NCI-H2196 treated with DMSO at 0.1 percent for 48 hours (cell line): ENCODE measurements around the gene CTU2.
A peak's percentile ranks its signal among the peaks of the same experiment; 100 is the strongest.

Experiments used
- DNase-seq: peaks from one replicate; lab custom pipeline; 2025; ENCODE audit not compliant: unreplicated experiment; lab: John Stamatoyannopoulos, UW

Gene CTU2

GRCh38 chr16:88726981-88727380 is 20.7 kb downstream of the CTU2 start:
- no peak for DNase-seq

DNA sequence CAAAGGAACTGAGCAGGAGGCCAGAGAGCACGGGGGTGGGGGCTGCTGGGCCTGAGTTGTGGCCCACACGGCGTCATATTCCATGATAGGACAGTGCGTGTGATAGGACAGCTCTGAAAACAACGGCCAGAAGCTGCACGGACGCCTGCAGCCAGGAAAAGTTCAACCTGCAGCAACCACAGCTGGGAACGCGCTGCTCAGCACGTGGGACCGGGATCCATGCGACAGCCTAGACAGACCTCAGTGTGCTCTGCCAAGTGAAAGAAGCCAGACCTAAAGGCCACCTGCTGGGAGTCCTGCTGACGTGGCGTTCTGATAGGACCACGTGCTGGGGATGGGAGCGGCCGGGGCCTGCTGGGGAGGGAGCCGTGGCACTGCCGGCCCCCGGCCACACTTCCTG is 21.6 kb downstream of the CTU2 start:
- DNase-seq: no peak

GRCh38 chr16:88730632-88731607 is 24.6 kb downstream of the CTU2 start:
- no peak for DNase-seq

DNA sequence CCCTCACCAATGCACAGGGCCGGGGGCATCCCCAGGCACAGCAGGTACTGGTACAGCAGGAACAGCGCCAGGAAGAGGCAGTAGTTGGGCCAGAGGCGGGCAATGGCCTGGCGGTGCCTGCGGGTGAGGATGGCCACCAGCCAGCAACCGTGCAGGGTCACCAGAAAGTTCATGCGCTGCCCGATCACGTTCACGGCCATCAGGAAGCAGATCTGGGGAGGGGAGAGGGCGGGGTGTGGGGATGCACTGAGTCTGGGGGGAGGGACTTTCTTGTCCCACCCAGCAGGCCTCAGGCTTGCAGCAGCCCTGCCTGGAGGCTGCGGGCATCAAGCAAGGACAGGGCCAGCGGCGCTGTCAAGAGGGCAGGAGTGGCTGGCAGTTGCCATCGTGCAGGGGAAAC is 25.4 kb downstream of the CTU2 start:
- DNase-seq: peak; percentile 6

- DNase-seq: no peak
Measured at GRCh38 chr16:88732172-88732960, 26.1 kb downstream of the CTU2 start.

DNA sequence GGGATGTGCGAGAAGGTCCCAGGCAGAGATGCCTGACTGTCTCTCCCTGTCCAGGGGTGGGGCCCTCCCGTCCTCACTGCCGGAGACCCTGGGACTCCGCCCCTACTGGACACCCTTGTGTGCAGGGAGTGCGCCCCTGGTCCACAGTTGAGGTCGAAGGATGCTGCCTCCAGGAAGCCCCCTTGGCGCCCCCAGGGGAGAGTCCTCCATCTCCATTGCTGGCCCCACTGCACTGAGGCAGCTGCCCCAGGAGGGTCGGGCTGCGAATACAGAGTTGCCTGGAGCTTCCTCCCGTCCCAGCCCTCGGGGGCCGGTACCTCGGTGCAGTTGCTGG is 26.6 kb downstream of the CTU2 start:
- no peak for DNase-seq

- DNase-seq: no peak
Measured at GRCh38 chr16:88733630-88734360, 27.5 kb downstream of the CTU2 start.

DNA sequence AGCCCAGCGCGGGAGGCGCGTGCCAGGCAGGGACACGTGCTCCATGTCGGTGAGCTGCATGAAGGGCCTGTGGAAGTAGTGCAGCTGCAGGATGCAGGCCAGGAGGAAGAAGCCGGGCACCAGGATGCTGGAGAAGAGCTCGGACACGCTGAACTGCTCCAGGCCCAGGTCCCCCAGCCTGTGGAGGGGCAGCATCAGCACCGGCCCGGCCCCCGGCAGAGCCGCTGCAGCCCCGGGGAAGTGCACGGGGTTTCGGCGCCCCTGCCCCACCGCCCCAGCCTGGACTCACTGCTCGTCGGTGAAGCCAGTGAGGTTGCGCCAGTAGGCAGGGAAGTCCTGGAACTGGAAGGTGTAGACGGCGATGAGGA is 28.0 kb downstream of the CTU2 start:
- no peak for DNase-seq

- no peak for DNase-seq
Measured at GRCh38 chr16:88735121-88735520, 28.8 kb downstream of the CTU2 start.

GRCh38 chr16:88735616-88736015 is 29.3 kb downstream of the CTU2 start:
- DNase-seq: no peak

GRCh38 chr16:88736088-88736487 is 29.8 kb downstream of the CTU2 start:
- no peak for DNase-seq

DNA sequence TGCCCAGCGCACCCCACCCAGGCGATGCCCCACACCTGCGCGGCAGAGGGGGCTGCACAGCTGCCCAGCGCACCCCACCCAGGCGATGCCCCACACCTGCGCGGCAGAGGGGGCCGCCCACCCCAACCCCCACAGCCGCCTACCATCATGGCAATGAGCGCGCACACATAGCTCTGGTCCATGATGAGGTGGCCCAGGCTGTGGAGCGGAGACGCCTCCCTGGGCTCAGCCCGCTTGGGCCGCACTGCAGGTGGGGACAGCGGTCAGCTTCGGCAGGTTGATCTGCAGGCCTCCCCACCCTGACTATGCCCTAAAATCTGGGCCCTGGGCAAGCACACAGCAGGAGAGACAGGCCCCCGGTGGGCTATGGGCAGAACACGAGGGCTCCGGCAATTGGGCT is 30.2 kb downstream of the CTU2 start:
- no peak for DNase-seq

- peak; percentile 17 for DNase-seq
Measured at GRCh38 chr16:88737298-88738150, 31.2 kb downstream of the CTU2 start.

DNA sequence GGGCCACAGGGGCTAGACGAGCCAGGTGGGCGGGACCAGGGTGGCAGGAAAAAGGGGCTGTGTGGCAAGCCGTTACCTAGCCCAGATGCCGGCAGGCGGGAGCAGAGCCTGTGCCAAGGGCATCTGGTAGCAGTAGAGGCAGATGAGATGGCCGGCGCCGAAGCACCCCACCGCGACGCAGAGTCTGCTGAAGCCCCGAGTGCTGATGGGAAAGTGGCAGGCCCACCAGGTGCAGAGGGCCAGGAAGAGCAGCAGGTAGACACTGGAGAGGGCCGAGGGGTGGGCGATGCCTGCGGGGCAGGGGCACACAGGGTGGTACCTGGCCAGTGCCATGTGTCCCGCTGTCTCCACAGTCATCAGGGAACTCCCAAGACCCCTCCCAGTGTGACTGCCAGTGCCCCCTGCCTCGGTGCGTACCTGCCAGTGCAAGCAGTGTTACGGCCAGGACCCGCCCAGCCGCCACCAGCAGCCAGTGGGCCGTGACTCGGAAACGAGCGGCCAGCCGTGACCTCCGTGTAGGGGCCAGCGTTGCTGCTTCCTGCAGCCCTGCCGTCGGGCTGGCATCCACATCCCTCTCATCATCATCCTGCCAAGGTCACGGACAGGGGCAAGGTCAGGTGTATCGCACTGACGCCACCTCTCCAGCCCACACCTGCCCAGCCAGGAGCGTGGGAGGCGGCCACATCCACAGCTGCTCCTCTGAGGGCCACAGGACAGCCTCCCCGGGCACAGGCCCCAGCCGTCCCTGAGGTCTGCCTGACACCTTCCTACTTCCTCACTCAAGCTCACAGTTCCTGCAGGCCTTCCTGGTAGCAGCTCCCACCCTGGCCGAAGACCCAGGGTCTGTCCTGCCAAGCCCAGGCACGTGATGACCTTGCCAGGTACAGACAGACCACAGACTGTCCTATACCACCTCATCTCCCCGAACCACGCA is 32.1 kb downstream of the CTU2 start:
- no peak for DNase-seq

DNA sequence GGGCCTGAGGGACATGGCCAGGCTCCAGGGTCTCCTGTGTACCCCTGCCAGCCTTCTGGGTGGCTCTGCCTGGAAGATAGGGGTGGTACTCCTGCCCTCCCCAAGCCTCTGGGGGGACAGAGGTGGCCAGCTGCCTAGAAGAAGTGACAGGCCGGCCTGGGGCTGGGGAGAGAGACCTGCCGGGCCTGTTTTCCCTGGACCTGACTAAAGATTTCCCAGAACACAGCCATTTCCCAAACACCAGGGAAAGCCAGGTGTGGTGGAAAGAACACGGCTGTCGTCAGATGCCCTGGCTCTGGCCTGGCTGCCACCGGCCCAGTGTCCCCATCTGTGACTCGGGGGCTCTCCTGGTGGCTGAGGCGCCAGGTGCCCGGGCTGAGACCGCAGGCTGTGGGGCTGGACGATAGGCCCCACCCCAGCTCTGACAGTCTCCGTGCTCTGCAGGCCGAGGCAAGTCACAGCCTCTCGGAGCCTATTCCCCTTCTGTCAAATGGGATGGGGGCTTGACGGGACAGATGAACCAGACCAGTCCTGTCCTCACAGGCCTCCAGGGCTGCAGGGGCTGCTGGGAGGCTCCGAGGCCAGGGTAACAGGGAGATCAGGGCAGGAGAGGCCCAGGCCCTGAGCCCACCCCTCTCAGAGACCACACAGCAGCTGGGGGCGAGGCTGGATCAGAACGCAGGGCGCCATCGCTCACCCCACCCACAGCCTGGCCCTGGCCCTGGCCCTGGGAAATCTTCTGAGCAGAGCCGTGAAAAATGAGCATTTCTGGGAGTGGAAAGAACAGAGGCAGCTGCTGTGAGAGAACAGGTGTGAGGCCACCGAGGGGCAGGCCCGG is 33.1 kb downstream of the CTU2 start:
- DNase-seq: no peak

- no peak for DNase-seq
Measured at GRCh38 chr16:88739977-88740726, 33.8 kb downstream of the CTU2 start.

- no peak for DNase-seq
Measured at GRCh38 chr16:88740727-88741055, 34.4 kb downstream of the CTU2 start.

- DNase-seq: no peak
Measured at GRCh38 chr16:88741368-88741767, 35.1 kb downstream of the CTU2 start.
